22Rv1 (cell line): Measurements from ENCODE around the gene NTN1.

Source experiments
- CTCF ChIP-seq: fragments of 450-650 bp; IDR thresholded peaks from 2 replicates; pipeline ENCODE4 v1.5.1; 2017; ENCODE audit warnings: mild to moderate bottlenecking
- ZFX ChIP-seq: fragments of 450-650 bp; IDR thresholded peaks from 2 replicates; pipeline ENCODE4 v1.6.1; 2017; ENCODE audit warnings: antibody characterized with exemption, borderline replicate concordance

GRCh38 chr17:9199571-9200551 is 178.6 kb downstream of the NTN1 start:
- no peak for TF ChIP-seq CTCF
- TF ChIP-seq ZFX, result no peak
